NCI-H748 (cell line): ENCODE measurements around the gene GRPEL1.

Source experiments
- DNase-seq: peaks from one replicate; lab custom pipeline; 2025; ENCODE audit not compliant: unreplicated experiment; lab: John Stamatoyannopoulos, UW

Gene GRPEL1

GRCh38 chr4:7025040-7025602 is 42.7 kb downstream of the GRPEL1 start:
- DNase-seq, result no peak

GRCh38 chr4:7024336-7024890 is 43.5 kb downstream of the GRPEL1 start:
- DNase-seq, result no peak

GRCh38 chr4:7023901-7024300 is 44.0 kb downstream of the GRPEL1 start:
- no peak for DNase-seq

GRCh38 chr4:7023486-7023885 is 44.4 kb downstream of the GRPEL1 start:
- DNase-seq, result no peak

GRCh38 chr4:7021930-7022664 is 45.8 kb downstream of the GRPEL1 start:
- DNase-seq, result no peak

- no peak for DNase-seq
Observed at GRCh38 chr4:7021355-7021754, 46.5 kb downstream of the GRPEL1 start.

- no peak for DNase-seq
Observed at GRCh38 chr4:7020856-7021255, 47.0 kb downstream of the GRPEL1 start.

GRCh38 chr4:7020290-7020689 is 47.6 kb downstream of the GRPEL1 start:
- no peak for DNase-seq

GRCh38 chr4:7019367-7019766 is 48.5 kb downstream of the GRPEL1 start:
- no peak for DNase-seq

- DNase-seq, result no peak
Observed at GRCh38 chr4:7018281-7018680, 49.6 kb downstream of the GRPEL1 start.

- no peak for DNase-seq
Observed at GRCh38 chr4:7017446-7018048, 50.3 kb downstream of the GRPEL1 start.

- DNase-seq, result no peak
Observed at GRCh38 chr4:7016512-7016911, 51.4 kb downstream of the GRPEL1 start.

GRCh38 chr4:7016086-7016485 is 51.8 kb downstream of the GRPEL1 start:
- no peak for DNase-seq

GRCh38 chr4:7015383-7016035 is 52.4 kb downstream of the GRPEL1 start:
- no peak for DNase-seq

- DNase-seq, result no peak
Observed at GRCh38 chr4:7014815-7015214, 53.0 kb downstream of the GRPEL1 start.

- DNase-seq, result no peak
Observed at GRCh38 chr4:7013175-7013574, 54.7 kb downstream of the GRPEL1 start.

GRCh38 chr4:7009564-7009963 is 58.3 kb downstream of the GRPEL1 start:
- no peak for DNase-seq
